ENCODE results near the gene FAM3D.

Gene FAM3D

GRCh38 chr3:58647381-58648141, 19.0 kb downstream of the FAM3D start:
- H3K4me1 ChIP-seq (ENCODE audit: control insufficient read depth, low read depth, low read length): no peaks in the 10 kb centered on the region

DNA sequence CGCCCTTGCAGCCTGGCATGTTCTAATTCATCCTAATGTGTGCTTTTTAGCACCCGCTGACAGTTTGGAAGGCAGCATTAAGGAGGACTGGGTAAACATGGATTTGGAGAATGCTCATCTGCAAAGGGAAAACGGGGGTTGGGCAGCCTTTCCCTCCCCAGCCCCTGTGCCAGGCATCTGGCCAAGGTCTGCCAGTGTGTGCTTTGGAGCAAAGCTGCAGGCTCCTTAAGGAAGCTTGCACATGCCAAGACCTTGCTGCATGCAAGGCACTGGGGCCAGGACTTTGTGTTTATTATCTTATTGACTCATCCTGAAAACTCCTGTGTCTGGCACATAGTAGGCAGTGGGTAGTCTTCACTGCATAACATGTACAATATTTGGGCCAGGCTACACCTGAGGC, 20.1 kb downstream of the FAM3D start:
- no peak overlapping the region for H3K27ac ChIP-seq (ENCODE audit: low read length)
- no peaks in the 10 kb centered on the region for H3K36me3 ChIP-seq (ENCODE audit: control insufficient read depth, low read depth, low read length)
- H3K9ac ChIP-seq (ENCODE audit: low read length): no peak overlapping the region
- no peaks in the 10 kb centered on the region for H3K9me3 ChIP-seq (ENCODE audit: control insufficient read depth, low read depth, low read length)
- peaks cover 9% of the 10 kb centered on the region for H3K27me3 ChIP-seq (ENCODE audit: control insufficient read depth, insufficient read depth, low read length)
- no peak overlapping the region for H3K4me3 ChIP-seq (ENCODE audit: low read length)
- H3K4me1 ChIP-seq (ENCODE audit: control insufficient read depth, low read depth, low read length): no peaks in the 10 kb centered on the region

More at GRCh38 chr3:58647381-58648141, 19.0 kb downstream of the FAM3D start:
- Histone ChIP-seq H3K36me3 (ENCODE audit: control insufficient read depth, low read depth, low read length) (no peaks in the 10 kb centered on the region), H3K4me3 (ENCODE audit: low read length) (no peak overlapping the region), H3K9me3 (ENCODE audit: control insufficient read depth, low read depth, low read length) (no peaks in the 10 kb centered on the region), H3K27me3 (ENCODE audit: control insufficient read depth, insufficient read depth, low read length) (peaks cover 2% of the 10 kb centered on the region), H3K27ac (ENCODE audit: low read length) (no peak overlapping the region), H3K9ac (ENCODE audit: low read length) (no peak overlapping the region)

DNA sequence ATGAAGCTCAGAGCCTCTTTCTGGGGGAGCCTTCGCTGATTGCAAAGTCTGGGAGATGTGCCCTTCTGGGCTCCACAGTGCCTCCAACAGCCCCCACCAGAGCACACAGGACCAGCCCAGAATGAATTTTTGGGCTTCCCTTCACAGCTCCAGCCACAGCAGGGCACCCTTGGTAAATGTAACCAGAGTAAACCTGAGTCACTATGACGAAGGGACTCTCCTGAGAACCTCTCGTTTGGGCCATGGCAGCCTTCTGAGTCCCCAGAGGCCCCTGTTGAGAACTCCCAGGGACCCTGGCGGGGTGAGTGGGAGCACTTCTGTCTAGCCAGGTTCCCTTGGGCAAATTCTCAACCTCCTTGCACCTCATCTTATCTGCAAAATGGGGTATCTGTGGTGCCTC, 20.8 kb downstream of the FAM3D start:
- H3K27ac ChIP-seq (ENCODE audit: low read length): no peak overlapping the region
- H3K4me1 ChIP-seq (ENCODE audit: control insufficient read depth, low read depth, low read length): no peaks in the 10 kb centered on the region
- H3K9me3 ChIP-seq (ENCODE audit: control insufficient read depth, low read depth, low read length): no peaks in the 10 kb centered on the region
- no peak overlapping the region for H3K4me3 ChIP-seq (ENCODE audit: low read length)
- H3K27me3 ChIP-seq (ENCODE audit: control insufficient read depth, insufficient read depth, low read length): peaks cover 17% of the 10 kb centered on the region
- no peaks in the 10 kb centered on the region for H3K36me3 ChIP-seq (ENCODE audit: control insufficient read depth, low read depth, low read length)
- no peak overlapping the region for H3K9ac ChIP-seq (ENCODE audit: low read length)

DNA sequence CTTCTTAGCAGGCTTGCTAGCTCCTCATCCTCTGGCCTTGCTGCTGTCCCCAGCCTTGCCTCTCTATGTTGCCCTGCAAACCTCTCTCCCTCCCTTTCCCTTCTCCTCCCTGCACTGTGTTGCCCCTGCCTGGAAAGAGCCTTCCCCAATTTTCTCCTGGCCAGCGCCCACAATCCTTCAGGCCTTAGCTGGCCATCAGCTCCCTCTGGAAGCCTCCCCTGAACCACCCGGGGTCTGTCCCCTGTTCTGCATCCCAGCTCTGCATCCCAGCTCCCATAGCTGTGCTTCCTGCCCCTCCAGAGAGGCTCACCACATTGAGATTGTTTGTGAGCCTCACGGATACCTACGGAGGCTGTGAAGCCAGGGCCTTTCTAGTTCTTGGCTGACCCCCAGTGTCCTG, 23.7 kb downstream of the FAM3D start:
- H3K4me1 ChIP-seq (ENCODE audit: control insufficient read depth, low read depth, low read length): no peaks in the 10 kb centered on the region
- H3K27ac ChIP-seq (ENCODE audit: low read length): no peak overlapping the region
- H3K9ac ChIP-seq (ENCODE audit: low read length): no peak overlapping the region
- H3K9me3 ChIP-seq (ENCODE audit: control insufficient read depth, low read depth, low read length): no peaks in the 10 kb centered on the region
- H3K4me3 ChIP-seq (ENCODE audit: low read length): no peak overlapping the region
- peaks cover 44% of the 10 kb centered on the region for H3K27me3 ChIP-seq (ENCODE audit: control insufficient read depth, insufficient read depth, low read length)
- no peaks in the 10 kb centered on the region for H3K36me3 ChIP-seq (ENCODE audit: control insufficient read depth, low read depth, low read length)

GRCh38 chr3:58640700-58641372, 25.7 kb downstream of the FAM3D start:
- no peaks in the 10 kb centered on the region for H3K36me3 ChIP-seq (ENCODE audit: control insufficient read depth, low read depth, low read length)
- H3K4me1 ChIP-seq (ENCODE audit: control insufficient read depth, low read depth, low read length): no peaks in the 10 kb centered on the region
- H3K27me3 ChIP-seq (ENCODE audit: control insufficient read depth, insufficient read depth, low read length): peaks cover 61% of the 10 kb centered on the region
- H3K9me3 ChIP-seq (ENCODE audit: control insufficient read depth, low read depth, low read length): no peaks in the 10 kb centered on the region
- H3K27ac ChIP-seq (ENCODE audit: low read length): no peak overlapping the region
- H3K4me3 ChIP-seq (ENCODE audit: low read length): no peak overlapping the region
- H3K9ac ChIP-seq (ENCODE audit: low read length): no peak overlapping the region

DNA sequence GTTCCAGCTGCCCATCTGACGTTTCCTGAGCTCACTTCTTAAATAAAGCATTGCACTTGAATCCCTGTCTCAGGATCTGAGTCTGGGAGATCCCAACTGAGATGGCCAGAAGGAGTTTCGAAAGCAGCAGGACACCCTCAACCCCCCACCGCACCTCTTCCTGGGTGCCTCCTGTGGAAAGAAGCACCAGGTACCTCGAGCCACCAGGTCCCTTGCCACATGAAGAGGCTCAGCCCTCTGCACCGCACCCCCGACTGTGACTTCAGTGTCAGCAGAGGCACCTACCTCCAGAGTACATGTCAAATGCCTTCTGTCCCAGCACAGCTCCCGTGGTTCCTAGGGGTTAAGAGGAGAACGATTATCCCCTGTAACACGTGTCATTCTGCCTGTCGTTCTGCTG, 26.7 kb downstream of the FAM3D start:
- Histone ChIP-seq H3K36me3 (ENCODE audit: control insufficient read depth, low read depth, low read length) (no peaks in the 10 kb centered on the region), H3K4me3 (ENCODE audit: low read length) (no peak overlapping the region)

DNA sequence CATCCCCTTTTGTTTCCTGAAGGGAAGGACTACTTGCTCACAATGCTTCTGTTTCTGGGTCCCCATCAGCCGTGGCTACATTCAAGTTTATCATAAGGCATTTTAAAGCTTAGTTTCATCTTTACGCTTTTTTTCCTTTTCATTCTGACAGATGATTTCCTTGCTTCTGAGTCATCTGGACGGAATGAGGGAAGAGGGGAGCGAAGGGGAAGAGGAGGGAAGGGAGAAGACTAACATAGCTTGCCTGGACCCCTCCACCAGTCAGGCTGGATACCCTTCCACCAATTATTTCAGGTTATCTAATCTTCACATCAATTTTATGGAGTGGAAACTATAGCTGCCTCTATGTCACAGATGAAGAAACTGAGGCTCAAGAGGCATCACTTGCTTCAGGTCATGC, 27.6 kb downstream of the FAM3D start:
- H3K4me3 ChIP-seq (ENCODE audit: low read length): no peak overlapping the region
- H3K27me3 ChIP-seq (ENCODE audit: control insufficient read depth, insufficient read depth, low read length): peaks cover 79% of the 10 kb centered on the region
- no peaks in the 10 kb centered on the region for H3K9me3 ChIP-seq (ENCODE audit: control insufficient read depth, low read depth, low read length)
- no peak overlapping the region for H3K9ac ChIP-seq (ENCODE audit: low read length)
- no peaks in the 10 kb centered on the region for H3K4me1 ChIP-seq (ENCODE audit: control insufficient read depth, low read depth, low read length)
- H3K36me3 ChIP-seq (ENCODE audit: control insufficient read depth, low read depth, low read length): no peaks in the 10 kb centered on the region
- H3K27ac ChIP-seq (ENCODE audit: low read length): no peak overlapping the region

More for the DNA sequence above, 26.7 kb downstream of the FAM3D start:
- no peaks in the 10 kb centered on the region for H3K9me3 ChIP-seq (ENCODE audit: control insufficient read depth, low read depth, low read length)
- no peaks in the 10 kb centered on the region for H3K4me1 ChIP-seq (ENCODE audit: control insufficient read depth, low read depth, low read length)
- H3K9ac ChIP-seq (ENCODE audit: low read length): no peak overlapping the region
- peaks cover 71% of the 10 kb centered on the region for H3K27me3 ChIP-seq (ENCODE audit: control insufficient read depth, insufficient read depth, low read length)
- H3K27ac ChIP-seq (ENCODE audit: low read length): no peak overlapping the region

- H3K27me3 ChIP-seq (ENCODE audit: control insufficient read depth, insufficient read depth, low read length): peaks cover 83% of the 10 kb centered on the region
- no peaks in the 10 kb centered on the region for H3K36me3 ChIP-seq (ENCODE audit: control insufficient read depth, low read depth, low read length)
- H3K27ac ChIP-seq (ENCODE audit: low read length): no peak overlapping the region
- H3K4me1 ChIP-seq (ENCODE audit: control insufficient read depth, low read depth, low read length): no peaks in the 10 kb centered on the region
- H3K9me3 ChIP-seq (ENCODE audit: control insufficient read depth, low read depth, low read length): no peaks in the 10 kb centered on the region
- H3K4me3 ChIP-seq (ENCODE audit: low read length): no peak overlapping the region
- no peak overlapping the region for H3K9ac ChIP-seq (ENCODE audit: low read length)
These were observed 28.0 kb downstream of the FAM3D start for GRCh38 chr3:58638591-58638990.

DNA sequence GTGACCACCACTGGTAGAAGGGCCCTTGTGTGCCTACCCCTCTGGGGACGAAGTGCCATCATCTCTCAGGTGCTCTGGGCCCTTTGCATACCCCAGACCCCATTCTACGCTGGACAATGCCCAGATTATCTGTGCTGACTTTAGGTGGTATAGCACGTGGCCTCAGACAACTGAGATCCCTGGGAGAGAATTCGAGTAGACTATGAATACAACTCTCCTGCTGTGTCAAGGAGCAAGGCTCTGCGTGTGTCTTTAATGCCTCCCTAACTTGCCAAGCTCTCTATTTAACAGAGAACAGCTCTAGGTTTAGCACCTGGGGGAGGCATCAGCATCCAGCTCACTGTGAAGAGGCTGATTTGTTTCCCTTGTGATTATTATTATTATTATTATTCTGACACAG, 29.1 kb downstream of the FAM3D start:
- Histone ChIP-seq H3K9me3 (ENCODE audit: control insufficient read depth, low read depth, low read length) (no peaks in the 10 kb centered on the region), H3K9ac (ENCODE audit: low read length) (no peak overlapping the region), H3K27me3 (ENCODE audit: control insufficient read depth, insufficient read depth, low read length) (peaks cover 88% of the 10 kb centered on the region), H3K4me3 (ENCODE audit: low read length) (no peak overlapping the region), H3K4me1 (ENCODE audit: control insufficient read depth, low read depth, low read length) (no peaks in the 10 kb centered on the region), H3K27ac (ENCODE audit: low read length) (no peak overlapping the region), H3K36me3 (ENCODE audit: control insufficient read depth, low read depth, low read length) (no peaks in the 10 kb centered on the region)

GRCh38 chr3:58635371-58636285, 30.9 kb downstream of the FAM3D start:
- no peaks in the 10 kb centered on the region for H3K36me3 ChIP-seq (ENCODE audit: control insufficient read depth, low read depth, low read length)
- H3K27me3 ChIP-seq (ENCODE audit: control insufficient read depth, insufficient read depth, low read length): peaks cover 79% of the 10 kb centered on the region
- no peak overlapping the region for H3K4me3 ChIP-seq (ENCODE audit: low read length)
- H3K27ac ChIP-seq (ENCODE audit: low read length): no peak overlapping the region
- H3K9ac ChIP-seq (ENCODE audit: low read length): no peak overlapping the region
- H3K4me1 ChIP-seq (ENCODE audit: control insufficient read depth, low read depth, low read length): no peaks in the 10 kb centered on the region
- no peaks in the 10 kb centered on the region for H3K9me3 ChIP-seq (ENCODE audit: control insufficient read depth, low read depth, low read length)

DNA sequence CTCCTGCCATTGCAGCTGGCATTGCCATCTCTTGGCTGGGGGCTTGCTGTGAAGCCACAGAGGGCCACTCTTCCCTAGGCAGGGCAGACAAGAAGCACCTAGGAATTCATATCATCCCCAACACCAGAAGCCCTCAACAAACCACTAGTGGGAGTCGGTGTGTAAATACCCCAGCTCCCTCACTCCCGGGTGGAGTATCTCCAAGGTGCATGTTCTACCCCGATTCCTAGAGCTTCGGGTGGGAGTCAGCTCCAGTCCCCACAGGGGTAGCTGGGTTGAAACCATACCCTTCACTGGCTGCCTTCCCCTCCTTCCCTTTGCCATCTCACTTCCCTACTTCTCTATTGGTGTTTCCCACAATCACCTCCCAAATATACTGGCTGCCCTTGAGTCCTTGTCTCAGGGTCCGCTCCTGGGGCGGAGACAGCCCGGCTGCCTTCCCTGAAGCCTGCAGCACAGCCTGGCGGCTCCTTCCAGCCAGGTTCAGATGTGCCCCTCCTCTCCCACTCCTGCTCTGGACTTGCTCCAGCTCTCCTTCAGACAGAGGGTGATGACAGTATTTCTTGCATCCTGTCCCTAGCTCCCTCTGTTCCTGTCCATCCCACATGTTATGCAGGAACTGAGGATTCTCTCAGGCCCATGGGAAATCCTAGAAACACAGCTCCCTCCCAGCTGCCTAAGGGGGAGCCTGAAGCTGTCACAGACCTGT, 33.3 kb downstream of the FAM3D start:
- Histone ChIP-seq H3K4me3 (ENCODE audit: low read length) (no peak overlapping the region), H3K36me3 (ENCODE audit: control insufficient read depth, low read depth, low read length) (no peaks in the 10 kb centered on the region), H3K9ac (ENCODE audit: low read length) (no peak overlapping the region), H3K27me3 (ENCODE audit: control insufficient read depth, insufficient read depth, low read length) (peaks cover 57% of the 10 kb centered on the region), H3K27ac (ENCODE audit: low read length) (no peak overlapping the region), H3K4me1 (ENCODE audit: control insufficient read depth, low read depth, low read length) (peaks cover 4% of the 10 kb centered on the region), H3K9me3 (ENCODE audit: control insufficient read depth, low read depth, low read length) (no peaks in the 10 kb centered on the region)

Measured in iPS-18a (cell line).